IMR-90 (cell line): ENCODE results near the gene RNGTT. TPM values are rescaled to one million over a fixed set of nuclear protein-coding genes. Genes with fewer than 3 reads are reported as not detected.

ENCODE experiments used
- ATAC-seq: fragments of 200-7000 bp; cut with Tn5 transposase; 2 replicates; pipeline ENCODE4 v1.9.1; 2020; ENCODE audit warnings: low read depth, mild to moderate bottlenecking, moderate library complexity
- BruUV-seq: library from RNA; stranded (reverse); fragments of 400-500 nt; replicated peaks from 2 replicates; lab custom pipeline; 2021; lab: Mats Ljungman, UMichigan
- CTCF ChIA-PET: fragments of 300-600 bp; formaldehyde crosslinking; extraction: SDS; loops from one replicate; lab custom pipeline; 2021; ENCODE audit warnings: antibody characterized with exemption; lab: Yijun Ruan, JAX
- POLR2A ChIA-PET: fragments of 300-600 bp; sonication (Branson Sonifier 250); formaldehyde crosslinking; loops from one replicate; lab custom pipeline; 2022; ENCODE audit warnings: antibody characterized with exemption; ENCODE audit not compliant: unreplicated experiment; lab: Charles Lee
- DNase-seq: peaks from one replicate; pipeline ENCODE4 v3.0.0; 2013
- H2AFZ ChIP-seq: replicated peaks from 2 replicates; pipeline ENCODE3; 2013; ENCODE audit warnings: low read length, mild to moderate bottlenecking; ENCODE audit not compliant: poor library complexity
- H2AK5ac ChIP-seq: 2 replicates; pipeline ENCODE4 v1.6.1; 2013; ENCODE audit warnings: low read depth, low read length, inconsistent platforms
- H2AK9ac ChIP-seq: replicated peaks from 2 replicates; pipeline ENCODE3; 2013; ENCODE audit warnings: mild to moderate bottlenecking, low read depth, low read length, moderate library complexity; ENCODE audit not compliant: poor library complexity
- H2BK120ac ChIP-seq: 2 replicates; pipeline ENCODE4 v1.6.1; 2013; ENCODE audit warnings: low read depth, low read length, inconsistent platforms
- H2BK15ac ChIP-seq: 3 replicates; pipeline ENCODE4 v1.6.1; 2013; ENCODE audit warnings: low read depth, low read length, inconsistent platforms
- H2BK20ac ChIP-seq: 2 replicates; pipeline ENCODE4 v1.6.1; 2013; ENCODE audit warnings: low read depth, mild to moderate bottlenecking, inconsistent platforms, low read length, moderate library complexity
- H2BK5ac ChIP-seq: 2 replicates; pipeline ENCODE4 v1.6.1; 2013; ENCODE audit warnings: mild to moderate bottlenecking, low read depth, low read length, inconsistent platforms; ENCODE audit not compliant: poor library complexity, severe bottlenecking
- H3K14ac ChIP-seq: replicated peaks from 2 replicates; pipeline ENCODE4 v1.6.1; 2013; ENCODE audit warnings: low read depth, low read length, inconsistent platforms
- H3K18ac ChIP-seq: 2 replicates; pipeline ENCODE4 v1.6.1; 2013; ENCODE audit warnings: low read depth, low read length, control low read depth
- H3K23ac ChIP-seq: 2 replicates; pipeline ENCODE4 v1.6.1; 2013; ENCODE audit warnings: low read depth, low read length, inconsistent platforms
- H3K27ac ChIP-seq: 2 replicates; pipeline ENCODE4 v1.5.1; 2013; ENCODE audit warnings: mild to moderate bottlenecking, control low read depth, low read length; ENCODE audit not compliant: insufficient read depth
- H3K27me3 ChIP-seq: 2 replicates; pipeline ENCODE4 v1.6.1; 2013; ENCODE audit warnings: low read length; ENCODE audit not compliant: control insufficient read depth, insufficient read depth
- H3K36me3 ChIP-seq: 2 replicates; pipeline ENCODE4 v1.6.1; 2013; ENCODE audit warnings: low read length, mixed read lengths; ENCODE audit not compliant: control insufficient read depth, insufficient read depth
- H3K4ac ChIP-seq: 2 replicates; pipeline ENCODE4 v1.6.1; 2013; ENCODE audit warnings: low read depth, low read length, inconsistent platforms
- H3K4me1 ChIP-seq: 2 replicates; pipeline ENCODE4 v1.6.1; 2013; ENCODE audit warnings: low read length, mixed read lengths; ENCODE audit not compliant: control insufficient read depth, insufficient read depth
- H3K4me2 ChIP-seq: 2 replicates; pipeline ENCODE4 v1.6.1; 2013; ENCODE audit warnings: low read depth, mild to moderate bottlenecking, control low read depth, low read length, moderate library complexity
- H3K4me3 ChIP-seq: 2 replicates; pipeline ENCODE4 v1.5.1; 2013; ENCODE audit warnings: low read depth, mild to moderate bottlenecking, control low read depth, low read length, moderate library complexity; ENCODE audit not compliant: insufficient read depth
- H3K56ac ChIP-seq: 2 replicates; pipeline ENCODE4 v1.6.1; 2013; ENCODE audit warnings: low read length, inconsistent platforms; ENCODE audit not compliant: insufficient read depth; ENCODE audit errors: extremely low read depth
- H3K79me1 ChIP-seq, 2 experiments: 2 replicates each; pipeline ENCODE4 v1.6.1; 2013; ENCODE audit warnings: low read length in 2 of 2, inconsistent platforms in 1 of 2, low read depth in 1 of 2
- H3K9ac ChIP-seq: 2 replicates; pipeline ENCODE4 v1.6.1; 2013; ENCODE audit warnings: low read depth, low read length, control low read depth
- H3K9me1 ChIP-seq: 2 replicates; pipeline ENCODE4 v1.6.1; 2013; ENCODE audit warnings: low read length, inconsistent platforms; ENCODE audit not compliant: insufficient read depth
- H3K9me3 ChIP-seq: 2 replicates; pipeline ENCODE4 v1.6.1; 2013; ENCODE audit warnings: low read length; ENCODE audit not compliant: control insufficient read depth, insufficient read depth
- H4K20me1 ChIP-seq: 2 replicates; pipeline ENCODE4 v1.6.1; 2013; ENCODE audit warnings: low read length, inconsistent platforms; ENCODE audit not compliant: insufficient read depth
- H4K5ac ChIP-seq: 2 replicates; pipeline ENCODE4 v1.6.1; 2013; ENCODE audit warnings: mild to moderate bottlenecking, low read depth, low read length, control low read depth
- H4K8ac ChIP-seq, 2 experiments: 2 replicates each; pipeline ENCODE4 v1.6.1; 2013; ENCODE audit warnings: low read depth in 2 of 2, low read length in 2 of 2, control low read depth in 1 of 2, inconsistent platforms in 1 of 2
- H4K91ac ChIP-seq: 2 replicates; pipeline ENCODE4 v1.6.1; 2013; ENCODE audit warnings: low read depth, low read length, inconsistent platforms; ENCODE audit not compliant: insufficient read depth
- CHD1 ChIP-seq: IDR thresholded peaks from 2 replicates; pipeline ENCODE4 v1.6.1; 2012; ENCODE audit warnings: low read depth, low read length, improper control_type of control experiment
- MAFK ChIP-seq: IDR thresholded peaks from 2 replicates; pipeline ENCODE4 v1.6.1; 2012; ENCODE audit warnings: low read depth, low read length, improper control_type of control experiment
- MAZ ChIP-seq: IDR thresholded peaks from 2 replicates; pipeline ENCODE4 v1.6.1; 2012; ENCODE audit warnings: low read depth, mild to moderate bottlenecking, low read length, improper control_type of control experiment, moderate library complexity, borderline replicate concordance
- MXI1 ChIP-seq: IDR thresholded peaks from 2 replicates; pipeline ENCODE4 v1.6.1; 2012; ENCODE audit warnings: low read depth, mild to moderate bottlenecking, low read length, moderate library complexity, borderline replicate concordance
- NFE2L2 ChIP-seq: fragments of 150-350 bp; IDR thresholded peaks from 2 replicates; pipeline ENCODE4 v1.6.1; 2016; ENCODE audit warnings: low read depth, mild to moderate bottlenecking, low read length
- RAD21 ChIP-seq: IDR thresholded peaks from 2 replicates; pipeline ENCODE4 v1.6.1; 2012; ENCODE audit warnings: low read length, improper control_type of control experiment
- RFX5 ChIP-seq: IDR thresholded peaks from 2 replicates; pipeline ENCODE4 v1.8.0; 2012; ENCODE audit warnings: low read depth, mild to moderate bottlenecking, low read length, moderate library complexity
- SMC3 ChIP-seq: fragments of 150-350 bp; IDR thresholded peaks from 2 replicates; pipeline ENCODE4 v1.6.1; 2016; ENCODE audit warnings: low read depth, mild to moderate bottlenecking, antibody characterized with exemption, low read length, moderate library complexity
- WGBS, 2 experiments: methylation state at CpG; one replicate each; pipeline versions ENCODE4 v1.1.5 to v1.1.7; 2013; ENCODE audit warnings: missing lambda C conversion rate in 2 of 2; ENCODE audit not compliant: insufficient read length in 1 of 2; ENCODE audit errors: extremely low coverage in 2 of 2; 5-methylcytosine and 5-hydroxymethylcytosine counted together
- dilution Hi-C: fragments of 300-500 bp; cut with HindIII; formaldehyde crosslinking; loops from one replicate; pipeline ENCODE4 v1.14.3; 2018; ENCODE audit warnings: low sequenced_read_pairs; ENCODE audit not compliant: unreplicated experiment
- in situ Hi-C: fragments of 300-500 bp; cut with MboI; formaldehyde crosslinking; loops from 3 replicates; pipeline ENCODE4 v1.14.3; 2019; ENCODE audit warnings: low sequenced_read_pairs, inconsistent platforms, mixed read lengths
- intact Hi-C: fragments of 100-400 bp; cut with micrococcal nuclease; formaldehyde crosslinking; loops from 2 replicates; pipeline ENCODE4 v1.10.0; 2022
- polyA plus RNA-seq, 3 experiments: library from polyadenylated mRNA; depleted of rRNA; stranded (reverse); fragments of >200 nt; gene quantifications; 2 replicates each; pipeline ENCODE4 v1.2.3, GENCODE V29; 2012; ENCODE audit warnings: low replicate concordance in 1 of 3
- total RNA-seq: library from RNA; depleted of rRNA; stranded (reverse); fragments of >200 nt; gene quantifications from 2 replicates; pipeline ENCODE4 v1.2.3, GENCODE V29; 2012
- TF ChIP-seq, protein P1 (sequence below): fragments of 150-350 bp; IDR thresholded peaks from 2 replicates; pipeline ENCODE4 v1.6.1; 2017; ENCODE audit warnings: mild to moderate bottlenecking, antibody characterized with exemption, low read length, low read depth
- TF ChIP-seq, protein P2 (sequence below): fragments of 150-350 bp; IDR thresholded peaks from 2 replicates; pipeline ENCODE4 v1.6.1; 2016; ENCODE audit warnings: low read depth, mild to moderate bottlenecking, low read length, moderate library complexity, borderline replicate concordance

Gene RNGTT
- total and polyA plus RNA-seq, 2 of the 4 experiments (the other 2 are of a cell fraction), result 5.4 to 21.7 TPM

DNA sequence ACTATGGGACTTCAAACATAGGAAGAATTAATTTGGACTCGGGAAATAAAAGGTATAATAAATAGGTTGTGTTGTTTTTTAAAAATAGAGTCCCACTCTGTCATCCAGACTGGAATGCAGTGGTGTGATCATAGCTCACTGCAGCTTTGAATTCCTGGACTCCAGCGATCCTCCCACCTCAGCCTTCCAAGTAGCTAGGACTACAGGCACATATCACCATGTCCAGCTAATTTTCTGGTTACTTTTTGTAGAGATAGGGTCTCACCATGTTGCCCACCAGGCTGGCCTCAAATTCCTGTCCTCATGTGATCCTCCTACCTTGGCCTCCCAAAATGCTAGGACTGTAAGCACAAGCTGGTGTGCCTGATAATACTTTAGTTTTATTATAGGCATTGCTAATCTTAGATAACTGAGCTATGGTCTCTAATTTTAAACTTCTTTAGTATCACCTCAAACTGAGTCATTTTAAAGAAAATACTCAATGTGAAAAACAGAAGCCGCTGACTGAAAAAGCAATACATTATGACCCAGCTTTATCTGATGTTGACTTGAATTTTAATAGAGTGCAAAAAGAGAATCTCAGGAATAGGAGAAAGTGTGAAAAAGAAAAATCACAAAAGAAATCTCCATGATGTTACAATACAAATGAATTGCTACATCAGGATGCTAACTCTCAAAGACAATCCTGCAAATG is 251.0 kb downstream of the RNGTT start:
- H3K27me3 ChIP-seq, result no peaks in the 10 kb centered on the region
- in situ Hi-C loops (no loop called here), dilution Hi-C loops (no loop called here), intact Hi-C loops (no loop called here)
- H3K4ac ChIP-seq, result no peak overlapping the region
- H3K23ac ChIP-seq, result no peak overlapping the region
- DNase-seq (no peak), ATAC-seq (no peak)
- no TSS peak for BruUV-seq
- no peak overlapping the region for H4K5ac ChIP-seq
- no peak for TF ChIP-seq MXI1
- TF ChIP-seq MAZ, result no peak
- no peak for TF ChIP-seq MAFK
- TF ChIP-seq, protein P1, sequence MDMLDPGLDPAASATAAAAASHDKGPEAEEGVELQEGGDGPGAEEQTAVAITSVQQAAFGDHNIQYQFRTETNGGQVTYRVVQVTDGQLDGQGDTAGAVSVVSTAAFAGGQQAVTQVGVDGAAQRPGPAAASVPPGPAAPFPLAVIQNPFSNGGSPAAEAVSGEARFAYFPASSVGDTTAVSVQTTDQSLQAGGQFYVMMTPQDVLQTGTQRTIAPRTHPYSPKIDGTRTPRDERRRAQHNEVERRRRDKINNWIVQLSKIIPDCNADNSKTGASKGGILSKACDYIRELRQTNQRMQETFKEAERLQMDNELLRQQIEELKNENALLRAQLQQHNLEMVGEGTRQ, result no peak
- TF ChIP-seq RFX5, result no peak
- TF ChIP-seq NFE2L2, result no peak
- TF ChIP-seq, protein P2, sequence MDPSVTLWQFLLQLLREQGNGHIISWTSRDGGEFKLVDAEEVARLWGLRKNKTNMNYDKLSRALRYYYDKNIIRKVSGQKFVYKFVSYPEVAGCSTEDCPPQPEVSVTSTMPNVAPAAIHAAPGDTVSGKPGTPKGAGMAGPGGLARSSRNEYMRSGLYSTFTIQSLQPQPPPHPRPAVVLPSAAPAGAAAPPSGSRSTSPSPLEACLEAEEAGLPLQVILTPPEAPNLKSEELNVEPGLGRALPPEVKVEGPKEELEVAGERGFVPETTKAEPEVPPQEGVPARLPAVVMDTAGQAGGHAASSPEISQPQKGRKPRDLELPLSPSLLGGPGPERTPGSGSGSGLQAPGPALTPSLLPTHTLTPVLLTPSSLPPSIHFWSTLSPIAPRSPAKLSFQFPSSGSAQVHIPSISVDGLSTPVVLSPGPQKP, result no peak
- no peak for TF ChIP-seq SMC3
- no peak for TF ChIP-seq RAD21
- no peak for TF ChIP-seq CHD1
- no peak overlapping the region for H3K4me2 ChIP-seq
- no peak overlapping the region for H3K14ac ChIP-seq
- no peak overlapping the region for H2AFZ ChIP-seq
- H4K8ac ChIP-seq, result no peak overlapping the region
- no peak overlapping the region for H3K27ac ChIP-seq
- CTCF ChIA-PET, result interaction anchor here (0.5 to 0.7 kb wide), 2 partner anchors 188 to 799 kb away, joined by 3 to 6 read pairs; no protein-coding TSS in a partner anchor
- no peaks in the 10 kb centered on the region for H3K4me1 ChIP-seq
- H2BK20ac ChIP-seq, result no peak overlapping the region
- H3K9ac ChIP-seq, result no peak overlapping the region
- no peak overlapping the region for H2BK5ac ChIP-seq
- H2AK5ac ChIP-seq, result no peak overlapping the region
- no peak overlapping the region for H2AK9ac ChIP-seq
- no peaks in the 10 kb centered on the region for H3K9me1 ChIP-seq
- H4K20me1 ChIP-seq, result no peaks in the 10 kb centered on the region
- POLR2A ChIA-PET, result no interaction called here
- H3K18ac ChIP-seq, result no peak overlapping the region
- H3K4me3 ChIP-seq, result no peak overlapping the region
- H2BK15ac ChIP-seq, result no peak overlapping the region
- H3K79me1 ChIP-seq, result no peaks in the 10 kb centered on the region
- no peaks in the 10 kb centered on the region for H3K36me3 ChIP-seq
- WGBS, 2 experiments, result 100% methylated on average over 1 of the region's 3 CpGs; no CpG with 5 or more reads in 1 of the 2 experiments
- no peak overlapping the region for H4K91ac ChIP-seq
- H2BK120ac ChIP-seq, result no peak overlapping the region
- no peak overlapping the region for H3K56ac ChIP-seq
- H3K9me3 ChIP-seq, result no peaks in the 10 kb centered on the region
